GM23248 (cell line): ENCODE results near the gene SFMBT1.

Experiments
- EZH2 ChIP-seq: fragments of 200-600 bp; sonication (generic); IDR thresholded peaks from 2 replicates; pipeline ENCODE4 v1.6.1; 2018; ENCODE audit warnings: antibody characterized with exemption, mild to moderate bottlenecking; ENCODE audit not compliant: insufficient read depth, poor library complexity, severe bottlenecking
- EZH2phosphoT487 ChIP-seq: fragments of 200-600 bp; sonication (generic); IDR thresholded peaks from 2 replicates; pipeline ENCODE4 v1.6.1; 2018; ENCODE audit warnings: antibody characterized with exemption, moderate library complexity, mild to moderate bottlenecking, low read depth; ENCODE audit not compliant: insufficient read depth

DNA sequence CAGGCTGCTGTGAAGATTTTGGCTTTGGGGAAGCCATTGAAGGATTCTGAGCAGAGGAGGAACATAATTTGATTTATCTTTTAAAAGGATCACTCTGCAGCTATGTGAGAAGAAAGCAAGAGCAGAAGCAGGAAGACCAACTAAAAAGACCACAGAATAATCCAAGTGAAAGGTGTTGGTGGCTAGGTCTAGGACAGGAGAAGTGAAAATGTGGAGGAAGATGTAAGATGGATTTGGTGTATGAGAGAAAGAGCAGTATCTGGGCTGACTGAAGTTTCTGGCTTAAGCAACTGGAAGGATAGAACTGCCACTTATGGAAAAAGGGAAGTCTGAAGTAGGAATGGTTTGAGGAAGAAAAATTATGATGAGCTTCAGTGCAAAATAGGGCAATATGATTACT is 62.0 kb downstream of the SFMBT1 start:
- TF ChIP-seq EZH2 (no peak), EZH2phosphoT487 (no peak)
